ENCODE measurements around the gene MFSD6.

MFSD6 gene

GRCh38 chr2:190477661-190478454, 69.7 kb downstream of the MFSD6 start:
- no peak for TF ChIP-seq CTCF (conservative IDR thresholded peaks at IDR 0.05)
- TF ChIP-seq ZFX (IDR thresholded peaks at IDR 0.05): no peak
- no peak overlapping the region for H3K27ac ChIP-seq

- no peak overlapping the region for H3K27ac ChIP-seq
- no peak for TF ChIP-seq CTCF (conservative IDR thresholded peaks at IDR 0.05)
Observed at GRCh38 chr2:190478572-190479195, 70.5 kb downstream of the MFSD6 start.

- TF ChIP-seq CTCF (conservative IDR thresholded peaks at IDR 0.05) (no peak), ZFX (IDR thresholded peaks at IDR 0.05) (no peak)
- H3K27ac ChIP-seq: no peak overlapping the region
Observed at GRCh38 chr2:190481339-190481738, 73.2 kb downstream of the MFSD6 start.

- H3K27ac ChIP-seq: no peak overlapping the region
- no peak for TF ChIP-seq CTCF (conservative IDR thresholded peaks at IDR 0.05)
- TF ChIP-seq ZFX (IDR thresholded peaks at IDR 0.05): no peak
Observed at GRCh38 chr2:190482451-190482850, 74.3 kb downstream of the MFSD6 start.

- TF ChIP-seq CTCF (conservative IDR thresholded peaks at IDR 0.05): no peak
- TF ChIP-seq ZFX (IDR thresholded peaks at IDR 0.05): no peak
Observed at GRCh38 chr2:190486037-190486623, 78.0 kb downstream of the MFSD6 start.

GRCh38 chr2:190488516-190489233, 80.5 kb downstream of the MFSD6 start:
- no peak overlapping the region for H3K27ac ChIP-seq
- TF ChIP-seq ZFX (IDR thresholded peaks at IDR 0.05): no peak
- no peak for TF ChIP-seq CTCF (conservative IDR thresholded peaks at IDR 0.05)

More at GRCh38 chr2:190486037-190486623, 78.0 kb downstream of the MFSD6 start:
- no peak overlapping the region for H3K27ac ChIP-seq
